ENCODE measurements around the gene HIPK4. TPM values are rescaled to one million over a fixed set of nuclear protein-coding genes. Genes with fewer than 3 reads are reported as not detected.

HIPK4 gene
- total and polyA plus RNA-seq, 2 of the 4 experiments (the other 2 are of a cell fraction): 0.12 to 0.18 TPM

DNA sequence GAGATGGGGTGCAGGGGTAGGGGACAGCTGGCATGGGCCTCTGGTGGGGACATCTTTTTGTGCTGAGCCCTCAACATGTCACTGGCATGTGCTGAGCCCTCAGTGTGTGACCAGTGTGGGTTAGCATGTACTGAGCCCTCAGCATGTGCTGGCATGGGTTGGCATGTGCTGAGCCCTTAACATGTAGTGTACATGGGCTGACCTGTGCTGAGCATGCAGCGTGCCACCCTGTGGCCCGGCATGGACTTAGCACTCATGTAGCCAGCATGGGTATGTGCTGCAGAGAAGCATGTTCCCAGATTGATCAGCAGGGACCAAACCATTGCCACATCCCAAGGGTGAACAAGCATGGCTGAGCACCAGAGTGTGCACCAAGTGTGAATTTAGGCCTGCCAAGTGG is 11.5 kb downstream of the HIPK4 start:
- intact Hi-C loops (cut with micrococcal nuclease) (no loop called here), dilution Hi-C loops (cut with HindIII; ENCODE audit: low sequenced_read_pairs, unreplicated experiment) (no loop called here), in situ Hi-C loops (cut with MboI; ENCODE audit: low sequenced_read_pairs) (no loop called here)
- Histone ChIP-seq H3K9me3 (ENCODE audit: control insufficient read depth, insufficient read depth, low read length) (no peaks in the 10 kb centered on the region), H3K4me3 (ENCODE audit: insufficient read depth, low read depth, low read length) (no peak overlapping the region), H2BK120ac (ENCODE audit: low read depth, low read length) (no peak overlapping the region), H3K27me3 (ENCODE audit: control insufficient read depth, insufficient read depth, low read length) (no peaks in the 10 kb centered on the region), H2BK5ac (ENCODE audit: low read depth, low read length, poor library complexity, severe bottlenecking) (no peak overlapping the region), H4K20me1 (ENCODE audit: insufficient read depth, low read length) (no peaks in the 10 kb centered on the region), H3K79me1 (ENCODE audit: low read depth in 1 of 2, low read length in 2 of 2) (no peaks in the 10 kb centered on the region), H3K4me1 (ENCODE audit: control insufficient read depth, insufficient read depth, low read length) (no peaks in the 10 kb centered on the region), H3K18ac (ENCODE audit: low read depth, low read length) (no peak overlapping the region), H3K36me3 (ENCODE audit: control insufficient read depth, insufficient read depth, low read length) (peaks cover 46% of the 10 kb centered on the region), H3K56ac (ENCODE audit: extremely low read depth, insufficient read depth, low read length) (no peak overlapping the region), H2AFZ (replicated peaks; ENCODE audit: low read length, poor library complexity) (no peak overlapping the region), H2AK5ac (ENCODE audit: low read depth, low read length) (no peak overlapping the region), H3K27ac (ENCODE audit: insufficient read depth, low read length) (no peak overlapping the region), H3K9ac (ENCODE audit: low read depth, low read length) (no peak overlapping the region), H4K8ac (ENCODE audit: low read depth in 2 of 2, low read length in 2 of 2) (no peak overlapping the region), H3K9me1 (ENCODE audit: insufficient read depth, low read length) (peaks cover 4% of the 10 kb centered on the region; the same call in 1 of the 2 replicates), H3K14ac (replicated peaks; ENCODE audit: low read depth, low read length) (no peak overlapping the region), H3K23ac (ENCODE audit: low read depth, low read length) (no peak overlapping the region), H2BK15ac (ENCODE audit: low read depth, low read length) (no peak overlapping the region), H3K4ac (ENCODE audit: low read depth, low read length) (no peak overlapping the region), H2BK20ac (ENCODE audit: low read depth, low read length) (no peak overlapping the region), H3K4me2 (ENCODE audit: low read depth, low read length) (no peak overlapping the region), H2AK9ac (replicated peaks; ENCODE audit: low read depth, low read length, poor library complexity) (no peak overlapping the region), H4K5ac (ENCODE audit: low read depth, low read length) (no peak overlapping the region), H4K91ac (ENCODE audit: insufficient read depth, low read depth, low read length) (no peak overlapping the region)
- POLR2A ChIA-PET (ENCODE audit: unreplicated experiment): no interaction called here
- 94% methylated on average over 2 of the region's 2 CpGs; no CpG with 5 or more reads in 1 of the 2 experiments for WGBS, 2 experiments (ENCODE audit: extremely low coverage in 2 of 2, insufficient read length in 1 of 2)
- DNase-seq (no peak), ATAC-seq (ENCODE audit: low read depth) (no peak)
- TF ChIP-seq, protein P1, sequence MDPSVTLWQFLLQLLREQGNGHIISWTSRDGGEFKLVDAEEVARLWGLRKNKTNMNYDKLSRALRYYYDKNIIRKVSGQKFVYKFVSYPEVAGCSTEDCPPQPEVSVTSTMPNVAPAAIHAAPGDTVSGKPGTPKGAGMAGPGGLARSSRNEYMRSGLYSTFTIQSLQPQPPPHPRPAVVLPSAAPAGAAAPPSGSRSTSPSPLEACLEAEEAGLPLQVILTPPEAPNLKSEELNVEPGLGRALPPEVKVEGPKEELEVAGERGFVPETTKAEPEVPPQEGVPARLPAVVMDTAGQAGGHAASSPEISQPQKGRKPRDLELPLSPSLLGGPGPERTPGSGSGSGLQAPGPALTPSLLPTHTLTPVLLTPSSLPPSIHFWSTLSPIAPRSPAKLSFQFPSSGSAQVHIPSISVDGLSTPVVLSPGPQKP (IDR thresholded peaks at IDR 0.05; ENCODE audit: borderline replicate concordance, low read depth, low read length): no peak
- TF ChIP-seq MAZ (IDR thresholded peaks at IDR 0.05; ENCODE audit: borderline replicate concordance, low read depth, low read length) (no peak), MAFK (IDR thresholded peaks at IDR 0.05; ENCODE audit: low read depth, low read length) (no peak), BHLHE40 (IDR thresholded peaks at IDR 0.05; ENCODE audit: low read depth, low read length) (no peak), SMC3 (IDR thresholded peaks at IDR 0.05; ENCODE audit: low read depth, low read length) (no peak), POLR2A (IDR thresholded peaks at IDR 0.05; ENCODE audit: low read depth, low read length) (no peak), RCOR1 (IDR thresholded peaks at IDR 0.05; ENCODE audit: insufficient replicate concordance, low read length) (no peak), CHD1 (IDR thresholded peaks at IDR 0.05; ENCODE audit: low read depth, low read length) (no peak), RAD21 (IDR thresholded peaks at IDR 0.05; ENCODE audit: low read length) (no peak), CEBPB (IDR thresholded peaks at IDR 0.05; ENCODE audit: low read depth, low read length) (no peak), NFE2L2 (IDR thresholded peaks at IDR 0.05; ENCODE audit: low read depth, low read length) (no peak), FOS (IDR thresholded peaks at IDR 0.05; ENCODE audit: low read depth, low read length) (no peak)
- TF ChIP-seq, protein P2, sequence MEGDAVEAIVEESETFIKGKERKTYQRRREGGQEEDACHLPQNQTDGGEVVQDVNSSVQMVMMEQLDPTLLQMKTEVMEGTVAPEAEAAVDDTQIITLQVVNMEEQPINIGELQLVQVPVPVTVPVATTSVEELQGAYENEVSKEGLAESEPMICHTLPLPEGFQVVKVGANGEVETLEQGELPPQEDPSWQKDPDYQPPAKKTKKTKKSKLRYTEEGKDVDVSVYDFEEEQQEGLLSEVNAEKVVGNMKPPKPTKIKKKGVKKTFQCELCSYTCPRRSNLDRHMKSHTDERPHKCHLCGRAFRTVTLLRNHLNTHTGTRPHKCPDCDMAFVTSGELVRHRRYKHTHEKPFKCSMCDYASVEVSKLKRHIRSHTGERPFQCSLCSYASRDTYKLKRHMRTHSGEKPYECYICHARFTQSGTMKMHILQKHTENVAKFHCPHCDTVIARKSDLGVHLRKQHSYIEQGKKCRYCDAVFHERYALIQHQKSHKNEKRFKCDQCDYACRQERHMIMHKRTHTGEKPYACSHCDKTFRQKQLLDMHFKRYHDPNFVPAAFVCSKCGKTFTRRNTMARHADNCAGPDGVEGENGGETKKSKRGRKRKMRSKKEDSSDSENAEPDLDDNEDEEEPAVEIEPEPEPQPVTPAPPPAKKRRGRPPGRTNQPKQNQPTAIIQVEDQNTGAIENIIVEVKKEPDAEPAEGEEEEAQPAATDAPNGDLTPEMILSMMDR (conservative IDR thresholded peaks at IDR 0.05; ENCODE audit: low read depth, low read length): no peak
- TF ChIP-seq, protein P3, sequence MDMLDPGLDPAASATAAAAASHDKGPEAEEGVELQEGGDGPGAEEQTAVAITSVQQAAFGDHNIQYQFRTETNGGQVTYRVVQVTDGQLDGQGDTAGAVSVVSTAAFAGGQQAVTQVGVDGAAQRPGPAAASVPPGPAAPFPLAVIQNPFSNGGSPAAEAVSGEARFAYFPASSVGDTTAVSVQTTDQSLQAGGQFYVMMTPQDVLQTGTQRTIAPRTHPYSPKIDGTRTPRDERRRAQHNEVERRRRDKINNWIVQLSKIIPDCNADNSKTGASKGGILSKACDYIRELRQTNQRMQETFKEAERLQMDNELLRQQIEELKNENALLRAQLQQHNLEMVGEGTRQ (IDR thresholded peaks at IDR 0.05; ENCODE audit: low read depth, low read length): no peak
- BruUV-seq (replicated peaks): no TSS peak
- CTCF ChIA-PET: no interaction called here

Measured in IMR-90 (cell line).